Upper lobe of left lung (tissue), 6 donors: ENCODE measurements around the gene RAB44. TPM values are rescaled to one million over a fixed set of nuclear protein-coding genes. Genes with fewer than 3 reads are reported as not detected.
A peak's percentile ranks its signal among the peaks of the same experiment; 100 is the strongest.

Experiments used
- ATAC-seq, 2 donors: fragments of 200-7000 bp; cut with Tn5 transposase; one replicate each; pipeline ENCODE4 v1.9.1; 2022; ENCODE audit warnings: mild to moderate bottlenecking in 2 of 2, moderate library complexity in 2 of 2; ENCODE audit not compliant: low FRiP score in 2 of 2
- DNase-seq, 2 donors: peaks; one replicate each; pipeline ENCODE4 v3.0.0-alpha.2; 2019 to 2020
- H3K27ac ChIP-seq, 4 donors: fragments of 200-600 bp; sonication (generic); one replicate each; pipeline ENCODE4 v1.5.1; 2016 to 2019
- H3K27me3 ChIP-seq, 4 donors: fragments of 200-600 bp; sonication (generic); one replicate each; pipeline ENCODE4 v1.5.1; 2017 to 2019
- H3K36me3 ChIP-seq, 4 donors: fragments of 200-600 bp; sonication (generic); one replicate each; pipeline ENCODE4 v1.5.1; 2016 to 2019
- H3K4me1 ChIP-seq, 4 donors: fragments of 200-600 bp; sonication (generic); one replicate each; pipeline ENCODE4 v1.5.1; 2018 to 2019
- H3K4me3 ChIP-seq, 4 donors: fragments of 200-600 bp; sonication (generic); one replicate each; pipeline ENCODE4 v1.5.1; 2017 to 2019; ENCODE audit warnings: mild to moderate bottlenecking in 2 of 4, moderate library complexity in 1 of 4
- H3K9me3 ChIP-seq, 4 donors: fragments of 200-600 bp; sonication (generic); one replicate each; pipeline ENCODE4 v1.5.1; 2018 to 2019
- CTCF ChIP-seq, 6 experiments: fragments of 450-650 bp in 4 of 6; fragments of 200-600 bp in 2 of 6; sonication (generic) in 2 of 6; IDR thresholded peaks; one replicate each; pipeline ENCODE4 v1.5.1; 2016 to 2019; ENCODE audit warnings: antibody characterized with exemption in 6 of 6
- EP300 ChIP-seq, 4 donors: sonication (generic); formaldehyde crosslinking; IDR thresholded peaks; one replicate each; pipeline ENCODE4 v1.5.1; 2017; ENCODE audit warnings: antibody characterized with exemption in 4 of 4, control low read depth in 2 of 4
- POLR2A ChIP-seq, 4 donors: fragments of 450-650 bp; IDR thresholded peaks; one replicate each; pipeline ENCODE4 v1.5.1; 2016 to 2017; ENCODE audit warnings: antibody characterized with exemption in 4 of 4, mild to moderate bottlenecking in 2 of 4
- POLR2AphosphoS5 ChIP-seq, 2 donors: sonication (generic); formaldehyde crosslinking; IDR thresholded peaks; one replicate each; pipeline ENCODE4 v1.5.1; 2017; ENCODE audit warnings: antibody characterized with exemption in 2 of 2
- WGBS, 2 donors: methylation state at CpG; one replicate each; pipeline ENCODE4 v1.1.5; 2017 to 2018; 5-methylcytosine and 5-hydroxymethylcytosine counted together
- total RNA-seq, 6 donors: library from RNA; depleted of rRNA in 4 of 6; stranded (reverse); fragments of >200 nt in 4 of 6; gene quantifications; one replicate each; pipeline versions ENCODE4 v1.1.0 to v1.2.1, GENCODE V29; 2016 to 2021
- donor health status: DM: no; HTN: no; CAD: no; lungs with moderate emphysema.
- donor health status: DM: no; HTN: yes; CAD: no; lungs with severe emphysema.

RAB44 gene
- total RNA-seq, 6 donors from 2014 or later = 0.20 to 3.1 (median 1.2) TPM

- Histone ChIP-seq H3K4me3 (no peak overlapping the region), H3K4me1 (no peaks in the 10 kb centered on the region), H3K27me3 (no peaks in the 10 kb centered on the region), H3K9me3 (peaks cover 0 to 4% (median 2%) of the 10 kb centered on the region in 4 donors), H3K27ac (no peak overlapping the region), H3K36me3 (no peaks in the 10 kb centered on the region)
- no peak for ATAC-seq
- no peak for DNase-seq
- TF ChIP-seq EP300 (IDR thresholded peaks at IDR 0.05) = no peak
- TF ChIP-seq POLR2AphosphoS5 (IDR thresholded peaks at IDR 0.05) = no peak
- no peak for TF ChIP-seq CTCF (IDR thresholded peaks at IDR 0.05)
- TF ChIP-seq POLR2A (IDR thresholded peaks at IDR 0.05) = no peak
- WGBS, 2 donors = 87 to 89% methylated on average over 12 to 14 of the region's 14 CpGs
Observed at GRCh38 chr6:36746251-36746650, 48.6 kb downstream of the RAB44 start.

GRCh38 chr6:36749829-36750489, 52.3 kb downstream of the RAB44 start:
- peaks cover 0 to 4% (median 2%) of the 10 kb centered on the region in 4 donors for H3K9me3 ChIP-seq
- no peak overlapping the region for H3K27ac ChIP-seq
- ATAC-seq = no peak
- H3K4me3 ChIP-seq = no peak overlapping the region
- TF ChIP-seq EP300 (IDR thresholded peaks at IDR 0.05) (no peak), POLR2AphosphoS5 (IDR thresholded peaks at IDR 0.05) (no peak), CTCF (IDR thresholded peaks at IDR 0.05) (no peak), POLR2A (IDR thresholded peaks at IDR 0.05) (no peak)
- DNase-seq = no peak
- H3K36me3 ChIP-seq = no peaks in the 10 kb centered on the region
- WGBS, 2 donors = 61 to 66% methylated on average over 5 of the region's 5 CpGs
- H3K27me3 ChIP-seq = no peaks in the 10 kb centered on the region
- H3K4me1 ChIP-seq = peaks cover 4 to 15% (median 10%) of the 10 kb centered on the region in 4 donors

GRCh38 chr6:36751091-36751490, 53.5 kb downstream of the RAB44 start:
- no peak for DNase-seq
- H3K27me3 ChIP-seq = no peaks in the 10 kb centered on the region
- peaks cover 0 to 4% (median 2%) of the 10 kb centered on the region in 4 donors for H3K9me3 ChIP-seq
- H3K4me1 ChIP-seq = peaks cover 9 to 21% (median 16%) of the 10 kb centered on the region in 4 donors
- WGBS, 2 donors = 93 to 96% methylated on average over 3 of the region's 3 CpGs
- TF ChIP-seq CTCF (IDR thresholded peaks at IDR 0.05) (no peak), POLR2AphosphoS5 (IDR thresholded peaks at IDR 0.05) (no peak), POLR2A (IDR thresholded peaks at IDR 0.05) (no peak), EP300 (IDR thresholded peaks at IDR 0.05) (no peak)
- no peak overlapping the region for H3K27ac ChIP-seq
- H3K36me3 ChIP-seq = no peaks in the 10 kb centered on the region
- H3K4me3 ChIP-seq = no peak overlapping the region
- no peak for ATAC-seq

GRCh38 chr6:36751833-36752186, 54.2 kb downstream of the RAB44 start:
- TF ChIP-seq CTCF (IDR thresholded peaks at IDR 0.05) = no peak
- no peak for TF ChIP-seq POLR2A (IDR thresholded peaks at IDR 0.05)
- no peak for TF ChIP-seq POLR2AphosphoS5 (IDR thresholded peaks at IDR 0.05)
- TF ChIP-seq EP300 (IDR thresholded peaks at IDR 0.05) = no peak
- no peak for ATAC-seq
- H3K36me3 ChIP-seq = no peaks in the 10 kb centered on the region
- H3K27me3 ChIP-seq = no peaks in the 10 kb centered on the region
- WGBS, 2 donors = 0 to 28% methylated on average over 1 of the region's 1 CpG
- H3K9me3 ChIP-seq = peaks cover 0 to 4% (median 2%) of the 10 kb centered on the region in 4 donors
- H3K4me1 ChIP-seq = peaks cover 11 to 28% (median 18%) of the 10 kb centered on the region in 4 donors
- no peak overlapping the region for H3K4me3 ChIP-seq
- no peak for DNase-seq
- H3K27ac ChIP-seq = peak overlapping the region in 1 of 4 donors; percentile 30
